MCF 10A (cell line): ENCODE measurements around the gene SLC25A26. TPM values are rescaled to one million over a fixed set of nuclear protein-coding genes. Genes with fewer than 3 reads are reported as not detected.

Source experiments
- BruUV-seq: library from RNA; stranded (reverse); fragments of 400-500 nt; replicated peaks from 2 replicates; lab custom pipeline; 2021; lab: Mats Ljungman, UMichigan
- CTCF ChIA-PET: fragments of 300-600 bp; sonication (Branson Sonifier 250); formaldehyde crosslinking; extraction: SDS; loops from one replicate; lab custom pipeline; 2021; ENCODE audit warnings: antibody characterized with exemption, inconsistent platforms; lab: Yijun Ruan, JAX
- POLR2A ChIA-PET: fragments of 300-600, 350-650 bp; sonication (Branson Sonifier 250); formaldehyde crosslinking; extraction: SDS; loops from one replicate; lab custom pipeline; 2020; ENCODE audit warnings: antibody characterized with exemption, inconsistent platforms; lab: Yijun Ruan, JAX
- DNase-seq: peaks from one replicate; pipeline ENCODE4 v3.0.0-alpha.2; 2018; ENCODE audit not compliant: unreplicated experiment
- H3K27ac Mint-ChIP-seq: one replicate; pipeline ENCODE4 v1.8.0; 2022; ENCODE audit warnings: mild to moderate bottlenecking, low read depth, mixed read lengths; ENCODE audit not compliant: unreplicated experiment
- H3K27me3 Mint-ChIP-seq: one replicate; pipeline ENCODE4 v1.8.0; 2022; ENCODE audit warnings: mixed read lengths; ENCODE audit not compliant: insufficient read depth, unreplicated experiment
- H3K36me3 Mint-ChIP-seq: one replicate; pipeline ENCODE4 v1.8.0; 2022; ENCODE audit warnings: mild to moderate bottlenecking, moderate library complexity, mixed read lengths; ENCODE audit not compliant: insufficient read depth, unreplicated experiment
- H3K4me1 Mint-ChIP-seq: one replicate; pipeline ENCODE4 v1.8.0; 2022; ENCODE audit warnings: mixed read lengths; ENCODE audit not compliant: insufficient read depth, unreplicated experiment
- H3K4me3 Mint-ChIP-seq: one replicate; pipeline ENCODE4 v1.8.0; 2022; ENCODE audit warnings: mild to moderate bottlenecking, moderate library complexity, mixed read lengths; ENCODE audit not compliant: unreplicated experiment
- H3K9me3 Mint-ChIP-seq: one replicate; pipeline ENCODE4 v1.8.0; 2022; ENCODE audit warnings: mixed read lengths; ENCODE audit not compliant: unreplicated experiment
- CTCF ChIP-seq: fragments of 200-600 bp; IDR thresholded peaks from one replicate; pipeline ENCODE4 v1.8.0; 2022; ENCODE audit warnings: antibody characterized with exemption, mild to moderate bottlenecking; ENCODE audit not compliant: unreplicated experiment
- intact Hi-C: fragments of 100-400 bp; cut with micrococcal nuclease; formaldehyde crosslinking; loops from 2 replicates; pipeline ENCODE4 v1.14.1; 2022
- total RNA-seq: library from RNA; stranded (reverse); gene quantifications from 2 replicates; pipeline ENCODE4 v1.2.3, GENCODE V29; 2022

SLC25A26 gene
- total RNA-seq, 1 experiment from 2014 or later = 24.8 TPM

DNA sequence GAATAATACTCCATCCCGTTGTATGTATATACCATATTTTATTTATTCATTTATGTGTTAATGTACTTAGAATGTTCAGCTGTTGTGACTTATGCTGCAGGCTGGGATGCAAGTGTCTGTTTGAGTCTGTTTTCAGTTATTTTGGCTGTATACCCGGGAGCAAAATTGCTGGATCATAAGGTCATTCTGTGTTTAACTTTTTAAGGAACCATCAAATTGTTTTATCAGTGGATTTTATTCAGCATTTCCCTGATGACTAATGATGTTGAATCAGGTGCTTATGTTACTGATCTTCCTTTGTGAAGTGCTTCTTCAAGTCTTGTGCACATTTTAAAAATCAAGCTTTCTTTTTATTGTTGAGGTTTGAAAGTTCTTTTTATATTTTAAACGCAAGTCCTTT is 118.1 kb downstream of the SLC25A26 start:
- Mint-ChIP-seq H3K9me3 (no peaks in the 10 kb centered on the region), H3K27me3 (no peaks in the 10 kb centered on the region), H3K27ac (no peak overlapping the region), H3K4me1 (no peaks in the 10 kb centered on the region), H3K36me3 (no peaks in the 10 kb centered on the region), H3K4me3 (no peak overlapping the region)
- no peak for TF ChIP-seq CTCF
- intact Hi-C loops = no loop called here
- ChIA-PET POLR2A (interaction anchor here (0.7 kb wide), 1 partner anchor 25 kb away, joined by 3 read pairs; no protein-coding TSS in a partner anchor), CTCF (no interaction called here)
- BruUV-seq = no TSS peak
- DNase-seq = no peak

GRCh38 chr3:66342717-66343356 is 122.0 kb downstream of the SLC25A26 start:
- Mint-ChIP-seq H3K36me3 (no peaks in the 10 kb centered on the region), H3K4me3 (no peak overlapping the region), H3K27ac (no peak overlapping the region), H3K27me3 (no peaks in the 10 kb centered on the region), H3K9me3 (no peaks in the 10 kb centered on the region), H3K4me1 (no peaks in the 10 kb centered on the region)
- POLR2A ChIA-PET = no interaction called here
- CTCF ChIA-PET = interaction anchor here (0.7 kb wide), 1 partner anchor 480 kb away, joined by 4 read pairs; no protein-coding TSS in a partner anchor
- TF ChIP-seq CTCF = no peak
- no peak for DNase-seq
- BruUV-seq = no TSS peak
- intact Hi-C loops = no loop called here

- Mint-ChIP-seq H3K4me3 (no peak overlapping the region), H3K9me3 (no peaks in the 10 kb centered on the region), H3K36me3 (no peaks in the 10 kb centered on the region), H3K27me3 (no peaks in the 10 kb centered on the region), H3K4me1 (peaks cover 6% of the 10 kb centered on the region), H3K27ac (no peak overlapping the region)
- DNase-seq = no peak
- CTCF ChIA-PET = interaction anchor here (0.6 to 2.0 kb wide), 3 partner anchors 33 to 1087 kb away, joined by 3 to 7 read pairs (median 3); no protein-coding TSS in a partner anchor
- intact Hi-C loops = no loop called here
- BruUV-seq = no TSS peak
- no peak for TF ChIP-seq CTCF
- POLR2A ChIA-PET = no interaction called here
Measured at GRCh38 chr3:66344391-66344811, 123.6 kb downstream of the SLC25A26 start.

- POLR2A ChIA-PET = no interaction called here
- Mint-ChIP-seq H3K4me3 (no peak overlapping the region), H3K4me1 (peaks cover 6% of the 10 kb centered on the region), H3K27ac (no peak overlapping the region), H3K27me3 (no peaks in the 10 kb centered on the region), H3K9me3 (no peaks in the 10 kb centered on the region), H3K36me3 (no peaks in the 10 kb centered on the region)
- DNase-seq = no peak
- intact Hi-C loops = no loop called here
- TF ChIP-seq CTCF = no peak
- CTCF ChIA-PET = interaction anchor here (0.6 to 2.0 kb wide), 5 partner anchors 8 to 1087 kb away, joined by 3 to 7 read pairs (median 3); no protein-coding TSS in a partner anchor
- no TSS peak for BruUV-seq
Measured at GRCh38 chr3:66344848-66345578, 124.2 kb downstream of the SLC25A26 start.
